ENCODE data around the gene DCLK3.

GRCh38 chr3:36701249-36701572 lies 63.1 kb downstream of the DCLK3 start:
- TF ChIP-seq, protein P1, sequence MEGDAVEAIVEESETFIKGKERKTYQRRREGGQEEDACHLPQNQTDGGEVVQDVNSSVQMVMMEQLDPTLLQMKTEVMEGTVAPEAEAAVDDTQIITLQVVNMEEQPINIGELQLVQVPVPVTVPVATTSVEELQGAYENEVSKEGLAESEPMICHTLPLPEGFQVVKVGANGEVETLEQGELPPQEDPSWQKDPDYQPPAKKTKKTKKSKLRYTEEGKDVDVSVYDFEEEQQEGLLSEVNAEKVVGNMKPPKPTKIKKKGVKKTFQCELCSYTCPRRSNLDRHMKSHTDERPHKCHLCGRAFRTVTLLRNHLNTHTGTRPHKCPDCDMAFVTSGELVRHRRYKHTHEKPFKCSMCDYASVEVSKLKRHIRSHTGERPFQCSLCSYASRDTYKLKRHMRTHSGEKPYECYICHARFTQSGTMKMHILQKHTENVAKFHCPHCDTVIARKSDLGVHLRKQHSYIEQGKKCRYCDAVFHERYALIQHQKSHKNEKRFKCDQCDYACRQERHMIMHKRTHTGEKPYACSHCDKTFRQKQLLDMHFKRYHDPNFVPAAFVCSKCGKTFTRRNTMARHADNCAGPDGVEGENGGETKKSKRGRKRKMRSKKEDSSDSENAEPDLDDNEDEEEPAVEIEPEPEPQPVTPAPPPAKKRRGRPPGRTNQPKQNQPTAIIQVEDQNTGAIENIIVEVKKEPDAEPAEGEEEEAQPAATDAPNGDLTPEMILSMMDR (IDR thresholded peaks at IDR 0.05), result no peak
- no peak for TF ChIP-seq EZH2 (IDR thresholded peaks at IDR 0.05; ENCODE audit: borderline replicate concordance, insufficient read depth, low read depth, low read length, poor library complexity, severe bottlenecking)

Measured in B cell (primary cell).